Osteoblast (primary cell): ENCODE data around the gene E2F1. TPM values are rescaled to one million over a fixed set of nuclear protein-coding genes. Genes with fewer than 3 reads are reported as not detected.

Experiments
- DNase-seq: peaks from one replicate; pipeline ENCODE4 v3.0.0; 2011; ENCODE audit warnings: low spot score, mixed read lengths; ENCODE audit not compliant: insufficient read length; ENCODE audit errors: missing footprints
- H2AFZ ChIP-seq: 2 replicates; pipeline ENCODE4 v1.6.0; 2011; ENCODE audit warnings: mild to moderate bottlenecking, low read length
- H3K27ac ChIP-seq: 2 replicates; pipeline ENCODE4 v1.5.1; 2011; ENCODE audit warnings: mild to moderate bottlenecking, low read depth, low read length, moderate library complexity
- H3K27me3 ChIP-seq: 2 replicates; pipeline ENCODE4 v1.6.0; 2012; ENCODE audit warnings: mild to moderate bottlenecking, control low read depth, inconsistent platforms, low read length, moderate library complexity; ENCODE audit not compliant: insufficient read depth
- H3K36me3 ChIP-seq: 2 replicates; pipeline ENCODE4 v1.5.1; 2011; ENCODE audit warnings: mild to moderate bottlenecking, low read length, control low read depth, moderate library complexity; ENCODE audit not compliant: insufficient read depth
- H3K4me1 ChIP-seq: 2 replicates; pipeline ENCODE4 v1.5.1; 2011; ENCODE audit warnings: mild to moderate bottlenecking, low read length, control low read depth, moderate library complexity; ENCODE audit not compliant: insufficient read depth
- H3K4me2 ChIP-seq: 2 replicates; pipeline ENCODE4 v1.6.0; 2011; ENCODE audit warnings: mild to moderate bottlenecking, low read length; ENCODE audit not compliant: insufficient read depth
- H3K4me3 ChIP-seq: fragments of 200-600 bp; sonication (generic); 3 replicates; pipeline ENCODE4 v1.5.1; 2012; ENCODE audit warnings: mild to moderate bottlenecking, low read length, inconsistent platforms; ENCODE audit not compliant: insufficient read depth
- H3K79me2 ChIP-seq: 2 replicates; pipeline ENCODE4 v1.6.0; 2012; ENCODE audit warnings: mild to moderate bottlenecking, low read length, control low read depth, inconsistent platforms; ENCODE audit not compliant: insufficient read depth
- H3K9me3 ChIP-seq: 2 replicates; pipeline ENCODE4 v1.5.1; 2011; ENCODE audit warnings: low read depth, low read length, control low read depth
- H4K20me1 ChIP-seq: 2 replicates; pipeline ENCODE4 v1.6.0; 2012; ENCODE audit warnings: mild to moderate bottlenecking, low read length, control low read depth; ENCODE audit not compliant: insufficient read depth
- total RNA-seq: library from RNA; depleted of rRNA; stranded (reverse); fragments of >200 nt; gene quantifications from 2 replicates; pipeline ENCODE4 v1.2.3, GENCODE V29; 2012
- TF ChIP-seq, protein P1 (sequence below): IDR thresholded peaks from 2 replicates; pipeline ENCODE4 v1.5.1; 2011; ENCODE audit warnings: mild to moderate bottlenecking, low read depth, low read length, moderate library complexity; ENCODE audit errors: extremely low read depth

Gene E2F1
- total RNA-seq, 1 donor = 1.4 TPM

GRCh38 chr20:33655164-33655563 lies 31.0 kb downstream of the E2F1 start:
- no peak overlapping the region for H3K4me3 ChIP-seq
- DNase-seq = peak; percentile 64
- peaks cover 5% of the 10 kb centered on the region for H3K4me1 ChIP-seq
- peaks cover 3% of the 10 kb centered on the region for H4K20me1 ChIP-seq
- H3K9me3 ChIP-seq = no peaks in the 10 kb centered on the region
- H3K27me3 ChIP-seq = peaks cover 6% of the 10 kb centered on the region
- no peak overlapping the region for H2AFZ ChIP-seq
- no peak overlapping the region for H3K4me2 ChIP-seq
- H3K79me2 ChIP-seq = no peaks in the 10 kb centered on the region
- peaks cover 5% of the 10 kb centered on the region for H3K36me3 ChIP-seq
- TF ChIP-seq, protein P1, sequence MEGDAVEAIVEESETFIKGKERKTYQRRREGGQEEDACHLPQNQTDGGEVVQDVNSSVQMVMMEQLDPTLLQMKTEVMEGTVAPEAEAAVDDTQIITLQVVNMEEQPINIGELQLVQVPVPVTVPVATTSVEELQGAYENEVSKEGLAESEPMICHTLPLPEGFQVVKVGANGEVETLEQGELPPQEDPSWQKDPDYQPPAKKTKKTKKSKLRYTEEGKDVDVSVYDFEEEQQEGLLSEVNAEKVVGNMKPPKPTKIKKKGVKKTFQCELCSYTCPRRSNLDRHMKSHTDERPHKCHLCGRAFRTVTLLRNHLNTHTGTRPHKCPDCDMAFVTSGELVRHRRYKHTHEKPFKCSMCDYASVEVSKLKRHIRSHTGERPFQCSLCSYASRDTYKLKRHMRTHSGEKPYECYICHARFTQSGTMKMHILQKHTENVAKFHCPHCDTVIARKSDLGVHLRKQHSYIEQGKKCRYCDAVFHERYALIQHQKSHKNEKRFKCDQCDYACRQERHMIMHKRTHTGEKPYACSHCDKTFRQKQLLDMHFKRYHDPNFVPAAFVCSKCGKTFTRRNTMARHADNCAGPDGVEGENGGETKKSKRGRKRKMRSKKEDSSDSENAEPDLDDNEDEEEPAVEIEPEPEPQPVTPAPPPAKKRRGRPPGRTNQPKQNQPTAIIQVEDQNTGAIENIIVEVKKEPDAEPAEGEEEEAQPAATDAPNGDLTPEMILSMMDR = no peak
- H3K27ac ChIP-seq = no peak overlapping the region

GRCh38 chr20:33654680-33655161 lies 31.5 kb downstream of the E2F1 start:
- Histone ChIP-seq H3K27me3 (peaks cover 6% of the 10 kb centered on the region), H3K27ac (no peak overlapping the region), H3K4me3 (no peak overlapping the region), H3K4me1 (peaks cover 5% of the 10 kb centered on the region), H2AFZ (no peak overlapping the region), H3K4me2 (no peak overlapping the region), H4K20me1 (peaks cover 3% of the 10 kb centered on the region), H3K36me3 (peaks cover 5% of the 10 kb centered on the region), H3K9me3 (no peaks in the 10 kb centered on the region), H3K79me2 (no peaks in the 10 kb centered on the region)
- TF ChIP-seq, protein P1 = no peak
- peak; percentile 25 for DNase-seq

DNA sequence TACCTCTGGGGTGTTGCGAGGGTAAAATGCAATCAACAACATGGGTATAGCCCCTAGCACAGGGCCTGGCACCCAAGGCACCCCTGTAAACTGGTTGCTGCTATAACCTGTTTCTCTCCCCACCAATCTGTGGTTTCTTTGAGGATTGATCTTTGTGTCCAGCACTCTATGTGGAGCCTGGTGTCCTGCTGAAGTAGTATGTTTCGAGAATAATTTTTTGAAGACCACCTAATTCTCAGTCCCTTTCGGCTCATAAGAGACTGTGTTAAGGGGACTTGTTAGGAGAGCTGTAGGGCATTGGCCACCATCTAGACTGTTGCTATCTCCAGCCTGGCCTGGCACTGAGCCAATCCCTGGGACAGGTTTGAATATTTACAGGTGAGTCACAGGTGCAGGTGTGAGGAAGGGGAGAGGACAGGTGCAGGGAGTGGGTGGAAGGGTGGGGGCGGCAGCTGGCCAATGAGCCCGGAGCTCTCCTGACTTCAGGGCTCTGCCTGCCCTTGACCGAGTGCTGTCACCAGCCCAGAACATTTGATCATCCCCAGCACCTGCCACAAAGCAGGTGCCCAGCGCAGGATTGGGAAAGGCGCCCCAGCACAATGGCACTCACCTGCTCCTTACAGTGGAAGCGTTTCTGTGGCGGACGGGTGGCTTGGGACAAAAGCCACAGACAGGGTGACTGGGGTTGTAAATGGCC lies 32.1 kb downstream of the E2F1 start:
- Histone ChIP-seq H3K79me2 (no peaks in the 10 kb centered on the region), H3K4me2 (peak overlapping the region; percentile 66), H3K4me3 (no peak overlapping the region), H2AFZ (no peak overlapping the region), H3K36me3 (peaks cover 5% of the 10 kb centered on the region), H3K27ac (no peak overlapping the region), H4K20me1 (peaks cover 7% of the 10 kb centered on the region), H3K9me3 (no peaks in the 10 kb centered on the region), H3K4me1 (peaks cover 5% of the 10 kb centered on the region), H3K27me3 (peaks cover 6% of the 10 kb centered on the region)
- TF ChIP-seq, protein P1 = no peak
- DNase-seq = peak; percentile 55

GRCh38 chr20:33653218-33653899 lies 32.8 kb downstream of the E2F1 start:
- Histone ChIP-seq H3K4me3 (peak overlapping the region; percentile 45), H2AFZ (peak overlapping the region; percentile 64), H3K36me3 (peaks cover 4% of the 10 kb centered on the region), H3K4me1 (peaks cover 10% of the 10 kb centered on the region), H3K79me2 (no peaks in the 10 kb centered on the region), H3K27me3 (peaks cover 6% of the 10 kb centered on the region), H3K4me2 (peak overlapping the region; percentile 66), H4K20me1 (peaks cover 12% of the 10 kb centered on the region), H3K9me3 (no peaks in the 10 kb centered on the region), H3K27ac (no peak overlapping the region)
- TF ChIP-seq, protein P1 = peak; percentile 92
- DNase-seq = peak; percentile 96
